ENCODE measurements around the gene SAG.

The SAG gene

DNA sequence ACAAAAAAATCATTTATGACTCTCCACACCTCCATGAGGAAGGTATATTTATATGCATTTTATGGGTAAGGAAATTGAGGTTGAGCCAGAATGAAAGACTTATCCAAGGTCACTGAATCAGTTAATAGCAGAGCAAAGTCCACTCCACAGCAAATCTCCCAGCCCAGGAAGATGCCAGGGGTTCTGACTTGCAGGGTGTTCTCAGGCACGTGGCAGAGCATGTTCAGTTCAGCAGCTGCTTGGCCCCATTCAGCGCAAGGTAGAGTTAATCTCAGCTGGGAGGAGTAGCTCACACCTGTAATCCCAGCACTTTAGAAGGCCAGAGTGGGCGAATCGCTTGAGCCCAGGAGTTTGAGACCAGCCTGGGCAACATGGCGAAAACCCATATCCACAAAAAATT, 28.9 kb downstream of the SAG start:
- Histone ChIP-seq H3K9me3 (no peaks in the 10 kb centered on the region), H3K27me3 (no peaks in the 10 kb centered on the region), H3K27ac (no peak overlapping the region), H3K4me1 (no peaks in the 10 kb centered on the region), H3K4me3 (no peak overlapping the region), H3K36me3 (no peaks in the 10 kb centered on the region)
- intact Hi-C loops (cut with DNase I; ENCODE audit: low total_unique reads) = no loop called here
- no peak for DNase-seq
- TF ChIP-seq, protein P1, sequence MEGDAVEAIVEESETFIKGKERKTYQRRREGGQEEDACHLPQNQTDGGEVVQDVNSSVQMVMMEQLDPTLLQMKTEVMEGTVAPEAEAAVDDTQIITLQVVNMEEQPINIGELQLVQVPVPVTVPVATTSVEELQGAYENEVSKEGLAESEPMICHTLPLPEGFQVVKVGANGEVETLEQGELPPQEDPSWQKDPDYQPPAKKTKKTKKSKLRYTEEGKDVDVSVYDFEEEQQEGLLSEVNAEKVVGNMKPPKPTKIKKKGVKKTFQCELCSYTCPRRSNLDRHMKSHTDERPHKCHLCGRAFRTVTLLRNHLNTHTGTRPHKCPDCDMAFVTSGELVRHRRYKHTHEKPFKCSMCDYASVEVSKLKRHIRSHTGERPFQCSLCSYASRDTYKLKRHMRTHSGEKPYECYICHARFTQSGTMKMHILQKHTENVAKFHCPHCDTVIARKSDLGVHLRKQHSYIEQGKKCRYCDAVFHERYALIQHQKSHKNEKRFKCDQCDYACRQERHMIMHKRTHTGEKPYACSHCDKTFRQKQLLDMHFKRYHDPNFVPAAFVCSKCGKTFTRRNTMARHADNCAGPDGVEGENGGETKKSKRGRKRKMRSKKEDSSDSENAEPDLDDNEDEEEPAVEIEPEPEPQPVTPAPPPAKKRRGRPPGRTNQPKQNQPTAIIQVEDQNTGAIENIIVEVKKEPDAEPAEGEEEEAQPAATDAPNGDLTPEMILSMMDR (IDR thresholded peaks at IDR 0.05) = no peak

DNA sequence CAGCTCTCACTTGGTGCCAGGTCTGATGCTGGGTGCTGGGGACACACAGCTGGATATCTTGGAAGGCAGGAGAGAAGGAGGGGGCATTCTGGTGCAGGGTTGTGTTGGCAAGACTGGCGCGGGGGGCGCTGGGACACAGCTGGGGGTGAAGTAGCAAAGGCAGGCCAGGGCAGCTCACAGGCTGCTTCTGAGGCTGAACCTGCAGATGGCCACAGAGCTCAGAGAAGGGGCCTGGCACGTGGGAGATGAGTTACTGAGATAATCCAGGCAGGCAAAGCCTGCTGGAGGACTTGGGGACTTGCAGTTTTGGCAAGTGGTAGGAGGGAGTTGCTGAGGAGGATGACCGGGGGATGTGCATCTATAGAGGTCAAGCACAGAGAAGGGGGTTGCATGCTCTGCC, 30.4 kb downstream of the SAG start:
- no peaks in the 10 kb centered on the region for H3K4me1 ChIP-seq
- TF ChIP-seq, protein P1 (IDR thresholded peaks at IDR 0.05) = no peak
- H3K27ac ChIP-seq = no peak overlapping the region
- no peaks in the 10 kb centered on the region for H3K9me3 ChIP-seq
- no peaks in the 10 kb centered on the region for H3K27me3 ChIP-seq
- no peaks in the 10 kb centered on the region for H3K36me3 ChIP-seq
- no peak overlapping the region for H3K4me3 ChIP-seq
- intact Hi-C loops (cut with DNase I; ENCODE audit: low total_unique reads) = no loop called here
- DNase-seq = peak in 1 of 2 donors; percentile 37

DNA sequence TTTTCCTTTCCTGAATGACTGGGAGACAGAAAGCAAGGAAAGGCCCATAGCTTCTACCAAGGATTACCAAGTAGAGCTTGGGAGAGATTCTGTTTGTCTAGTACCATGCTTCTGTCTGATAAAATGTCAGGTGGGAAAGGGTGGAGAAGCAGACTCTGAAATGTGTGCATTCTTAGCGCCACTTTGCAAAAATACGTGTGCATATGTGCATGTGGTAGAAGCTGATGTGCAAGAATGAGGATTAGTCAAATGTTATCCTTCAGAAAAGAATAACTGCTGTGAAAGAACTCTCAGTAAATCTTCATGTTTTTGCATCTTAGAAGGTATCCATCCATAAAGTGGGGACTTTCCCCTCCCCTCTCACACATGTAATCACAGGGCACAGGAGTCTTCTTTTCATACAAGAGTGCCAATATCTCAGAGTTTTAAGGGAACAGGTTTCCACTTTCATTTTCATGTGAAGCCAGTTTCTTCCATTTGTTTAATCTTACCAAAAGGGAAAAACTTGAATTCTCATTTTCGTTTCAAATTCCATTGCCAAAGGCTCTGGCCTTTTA, 31.3 kb downstream of the SAG start:
- H3K27ac ChIP-seq = no peak overlapping the region
- H3K9me3 ChIP-seq = no peaks in the 10 kb centered on the region
- TF ChIP-seq, protein P1 (IDR thresholded peaks at IDR 0.05) = no peak
- no peaks in the 10 kb centered on the region for H3K27me3 ChIP-seq
- no peaks in the 10 kb centered on the region for H3K4me1 ChIP-seq
- no peaks in the 10 kb centered on the region for H3K36me3 ChIP-seq
- intact Hi-C loops (cut with DNase I; ENCODE audit: low total_unique reads) = no loop called here
- H3K4me3 ChIP-seq = no peak overlapping the region
- DNase-seq = no peak

DNA sequence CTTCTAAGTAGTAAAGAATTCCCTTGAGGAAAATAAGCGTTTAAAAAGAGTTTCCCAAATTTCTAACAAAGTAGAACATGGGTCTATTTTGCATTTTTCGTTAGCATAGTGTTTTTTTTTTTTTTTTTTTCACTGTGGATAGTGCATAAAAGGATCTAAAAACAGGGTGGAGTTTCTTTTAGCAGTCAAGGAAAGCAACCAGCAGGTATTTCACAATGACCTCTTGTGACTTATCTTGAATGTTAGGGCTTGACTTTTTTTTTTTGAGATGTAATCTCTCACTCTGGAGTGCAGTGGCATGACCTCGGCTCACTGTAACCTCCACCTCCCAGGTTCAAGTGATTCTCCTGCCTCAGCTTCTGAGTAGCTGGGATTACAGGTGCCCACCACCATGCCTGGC, 31.8 kb downstream of the SAG start:
- Histone ChIP-seq H3K27me3 (no peaks in the 10 kb centered on the region), H3K9me3 (no peaks in the 10 kb centered on the region), H3K36me3 (no peaks in the 10 kb centered on the region), H3K27ac (no peak overlapping the region), H3K4me1 (no peaks in the 10 kb centered on the region), H3K4me3 (no peak overlapping the region)
- TF ChIP-seq, protein P1 (IDR thresholded peaks at IDR 0.05) = no peak
- intact Hi-C loops (cut with DNase I; ENCODE audit: low total_unique reads) = no loop called here
- DNase-seq = peak in 1 of 2 donors; percentile 12

DNA sequence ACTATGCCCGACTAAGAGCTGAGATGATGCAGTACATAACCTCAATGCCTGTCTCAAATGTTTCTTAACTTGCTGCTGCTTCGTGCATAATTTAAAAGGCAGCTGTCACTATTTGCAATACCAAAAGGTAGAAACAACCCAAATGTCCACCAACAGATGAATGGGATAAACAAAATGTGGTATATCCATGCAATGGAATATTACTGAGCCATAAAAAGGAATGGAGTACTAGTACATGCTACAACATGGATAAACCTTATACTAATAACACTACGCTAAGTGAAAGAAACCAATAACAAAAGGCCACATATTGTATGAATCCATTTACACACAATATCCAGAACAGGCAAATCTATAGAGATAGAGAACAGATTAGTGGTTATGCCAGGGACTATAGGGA, 33.7 kb downstream of the SAG start:
- Histone ChIP-seq H3K9me3 (no peaks in the 10 kb centered on the region), H3K4me1 (no peaks in the 10 kb centered on the region), H3K4me3 (no peak overlapping the region), H3K27ac (no peak overlapping the region), H3K27me3 (no peaks in the 10 kb centered on the region), H3K36me3 (no peaks in the 10 kb centered on the region)
- no peak for DNase-seq
- intact Hi-C loops (cut with DNase I; ENCODE audit: low total_unique reads) = no loop called here
- TF ChIP-seq, protein P1 (IDR thresholded peaks at IDR 0.05) = no peak

DNA sequence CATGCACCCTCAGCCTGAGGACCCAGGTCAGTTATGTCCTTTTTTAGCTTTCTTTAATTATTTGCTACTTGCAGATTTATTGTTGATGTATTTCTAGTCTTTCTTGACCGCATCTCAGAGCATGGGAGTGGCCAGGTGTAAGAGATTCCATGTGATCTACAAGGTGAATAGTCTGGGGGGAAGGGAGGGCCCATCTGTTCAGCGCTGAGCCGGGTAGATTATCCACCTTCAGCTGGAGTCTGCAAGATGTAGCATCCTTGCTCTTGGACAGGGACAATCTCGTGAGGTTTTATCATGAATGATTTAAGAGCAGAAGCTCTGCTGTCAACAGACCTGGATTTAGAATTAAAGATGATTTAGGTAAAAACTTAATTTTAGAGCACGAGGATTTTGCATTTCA, 34.7 kb downstream of the SAG start:
- DNase-seq = no peak
- Histone ChIP-seq H3K36me3 (no peaks in the 10 kb centered on the region), H3K9me3 (no peaks in the 10 kb centered on the region), H3K4me3 (no peak overlapping the region), H3K27ac (no peak overlapping the region), H3K4me1 (no peaks in the 10 kb centered on the region), H3K27me3 (no peaks in the 10 kb centered on the region)
- TF ChIP-seq, protein P1 (IDR thresholded peaks at IDR 0.05) = no peak
- intact Hi-C loops (cut with DNase I; ENCODE audit: low total_unique reads) = no loop called here

Measured in tibial artery (tissue), 4 donors.